B cell (primary cell): Measurements from ENCODE around the gene RALY. TPM values are rescaled to one million over a fixed set of nuclear protein-coding genes. Genes with fewer than 3 reads are reported as not detected.

ENCODE experiments used
- ATAC-seq: fragments of 200-7000 bp; cut with Tn5 transposase; one replicate; pipeline ENCODE4 v1.10.0; 2021; ENCODE audit warnings: low read depth, mild to moderate bottlenecking, moderate number of reproducible peaks, moderate library complexity
- CTCF ChIA-PET: fragments of 350-600 bp; sonication (Branson Sonifier 250); formaldehyde crosslinking; loops from one replicate; lab custom pipeline; 2021; ENCODE audit warnings: antibody characterized with exemption, inconsistent platforms; lab: Charles Lee
- POLR2A ChIA-PET: fragments of 350-600 bp; sonication (Branson Sonifier 250); formaldehyde crosslinking; loops from one replicate; lab custom pipeline; 2021; ENCODE audit warnings: antibody characterized with exemption; lab: Charles Lee
- DNase-seq: peaks from one replicate; pipeline ENCODE4 v3.0.0; 2013
- H2AFZ ChIP-seq: 2 replicates; pipeline ENCODE4 v1.6.1; 2012; ENCODE audit warnings: mild to moderate bottlenecking, low read depth, low read length; ENCODE audit not compliant: insufficient read depth, poor library complexity, severe bottlenecking
- H3K27ac ChIP-seq, 2 donors: 1 replicate in 1 of 2; 2 replicates in 1 of 2; pipeline ENCODE4 v1.5.1; 2012 to 2013; ENCODE audit warnings: low read length in 2 of 2, mild to moderate bottlenecking in 2 of 2, moderate library complexity in 1 of 2
- H3K27me3 ChIP-seq, 4 experiments: fragments of 200-600 bp in 1 of 4; sonication (generic) in 1 of 4; replicated peaks in 1 of 4; 1 replicate in 2 of 4; 2 replicates in 2 of 4; pipeline versions ENCODE4 v1.6.1 to v1.7.0; 2013 to 2016; ENCODE audit warnings: low read length in 3 of 4, mild to moderate bottlenecking in 2 of 4, mixed read lengths in 1 of 4, moderate library complexity in 1 of 4; ENCODE audit not compliant: insufficient read depth in 4 of 4, control insufficient read depth in 3 of 4; ENCODE audit errors: control extremely low read depth in 1 of 4
- H3K36me3 ChIP-seq, 2 experiments: replicated peaks in 1 of 2; 1 replicate in 1 of 2; 2 replicates in 1 of 2; pipeline versions ENCODE4 v1.6.1 to v1.7.1; 2013; ENCODE audit warnings: low read length in 1 of 2; ENCODE audit not compliant: insufficient read depth in 2 of 2, control insufficient read depth in 1 of 2; ENCODE audit errors: control extremely low read depth in 1 of 2, extremely low read depth in 1 of 2
- H3K4me1 ChIP-seq, 2 donors: fragments of 200-600 bp in 1 of 2; sonication (generic) in 1 of 2; 1 replicate in 1 of 2; 2 replicates in 1 of 2; pipeline versions ENCODE4 v1.5.1 to v1.6.1; 2013 to 2017; ENCODE audit warnings: low read length in 2 of 2; ENCODE audit not compliant: control insufficient read depth in 2 of 2, insufficient read depth in 2 of 2
- H3K4me2 ChIP-seq: replicated peaks from 2 replicates; pipeline ENCODE3; 2012; ENCODE audit warnings: mild to moderate bottlenecking, low read depth, low read length; ENCODE audit not compliant: poor library complexity, severe bottlenecking
- H3K4me3 ChIP-seq, 5 experiments: fragments of 200-600 bp in 1 of 5; sonication (generic) in 1 of 5; 1 replicate in 3 of 5; 2 replicates in 2 of 5; pipeline versions ENCODE4 v1.5.1 to v1.7.0; 2011 to 2016; ENCODE audit warnings: low read length in 4 of 5, mild to moderate bottlenecking in 4 of 5, low read depth in 2 of 5, control low read depth in 1 of 5, moderate library complexity in 1 of 5; ENCODE audit not compliant: insufficient read depth in 1 of 5; ENCODE audit errors: control extremely low read depth in 1 of 5, extremely low read depth in 1 of 5
- H3K79me2 ChIP-seq: fragments of 200-600 bp; sonication (generic); one replicate; pipeline ENCODE4 v1.6.0; 2016; ENCODE audit warnings: low read length; ENCODE audit not compliant: control insufficient read depth, insufficient read depth
- H3K9ac ChIP-seq: fragments of 200-600 bp; sonication (generic); 2 replicates; pipeline ENCODE4 v1.6.1; 2017; ENCODE audit warnings: mild to moderate bottlenecking, low read length, moderate library complexity
- H3K9me3 ChIP-seq, 3 donors: one replicate each; pipeline versions ENCODE4 v1.6.1 to v1.7.1; 2013; ENCODE audit warnings: low read length in 2 of 3; ENCODE audit not compliant: control insufficient read depth in 2 of 3, insufficient read depth in 1 of 3; ENCODE audit errors: control extremely low read depth in 1 of 3
- H4K20me1 ChIP-seq: 2 replicates; pipeline ENCODE4 v1.6.0; 2012; ENCODE audit warnings: mild to moderate bottlenecking, low read length; ENCODE audit not compliant: insufficient read depth, control insufficient read depth, poor library complexity, severe bottlenecking
- H3K27ac Mint-ChIP-seq: one replicate; pipeline ENCODE4 v1.8.0; 2021; ENCODE audit warnings: mixed read lengths
- H3K27me3 Mint-ChIP-seq: one replicate; pipeline ENCODE4 v1.8.0; 2021; ENCODE audit warnings: mixed read lengths
- H3K4me1 Mint-ChIP-seq: one replicate; pipeline ENCODE4 v1.8.0; 2021; ENCODE audit warnings: mixed read lengths
- H3K4me3 Mint-ChIP-seq: one replicate; pipeline ENCODE4 v1.8.0; 2021; ENCODE audit warnings: mixed read lengths
- H3K9me3 Mint-ChIP-seq: one replicate; pipeline ENCODE4 v1.8.0; 2022; ENCODE audit warnings: mixed read lengths; ENCODE audit not compliant: insufficient read depth
- EZH2 ChIP-seq: IDR thresholded peaks from 2 replicates; pipeline ENCODE4 v1.6.1; 2012; ENCODE audit warnings: borderline replicate concordance, low read depth, mild to moderate bottlenecking, moderate library complexity, low read length; ENCODE audit not compliant: insufficient read depth, poor library complexity, severe bottlenecking
- WGBS: methylation state at CpG from one replicate; pipeline ENCODE4 v1.1.5; 2013; ENCODE audit warnings: missing lambda C conversion rate; ENCODE audit not compliant: insufficient coverage; 5-methylcytosine and 5-hydroxymethylcytosine counted together
- intact Hi-C: fragments of 100-400 bp; cut with micrococcal nuclease; formaldehyde crosslinking; loops from one replicate; pipeline ENCODE4 v1.10.0; 2022
- polyA plus RNA-seq: library from polyadenylated mRNA; depleted of rRNA; stranded (reverse); fragments of >200 nt; gene quantifications from 2 replicates; pipeline ENCODE4 v1.2.3, GENCODE V29; 2012
- total RNA-seq, 2 donors: library from RNA; stranded (reverse); fragments of 120-200 nt in 1 of 2; gene quantifications; 1 replicate in 1 of 2; 2 replicates in 1 of 2; pipeline versions ENCODE4 v1.2.3 to v1.2.4, GENCODE V29; 2013 to 2022
- TF ChIP-seq, protein P1 (sequence below): fragments of 200-600 bp; IDR thresholded peaks from one replicate; pipeline ENCODE4 v1.8.0; 2022; ENCODE audit warnings: antibody characterized with exemption, mild to moderate bottlenecking

The RALY gene
- total and polyA plus RNA-seq, 2 donors (not counting 1 experiment from before 2014, with no cell fraction given): 89.8 to 94.4 TPM

DNA sequence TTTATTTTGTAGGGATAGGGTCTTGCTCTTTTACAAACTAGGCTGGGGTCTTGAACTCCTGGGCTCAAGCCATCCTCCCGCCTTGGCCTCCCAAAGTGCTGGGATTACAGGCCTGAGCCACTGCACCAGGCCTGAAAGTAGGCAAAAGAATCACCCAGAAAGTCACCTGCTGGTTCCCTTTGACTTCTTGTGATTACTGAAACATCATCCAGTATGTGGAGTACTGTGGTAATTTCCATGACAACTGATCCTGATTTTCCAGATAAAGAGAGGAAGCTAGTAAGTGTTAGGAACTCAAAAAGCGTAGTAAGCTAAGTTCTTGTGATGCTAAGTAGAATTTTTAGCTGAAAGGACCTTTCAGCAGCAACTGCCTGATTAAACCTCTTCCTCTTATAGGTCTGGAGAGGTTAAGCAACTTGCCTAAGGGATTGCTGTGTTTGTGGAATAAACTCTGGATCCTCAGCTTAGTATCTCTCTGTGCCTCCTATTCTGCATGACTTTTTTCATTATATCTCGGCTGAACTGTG lies 16.8 kb downstream of the RALY start:
- peaks cover 95% of the 10 kb centered on the region for H3K79me2 ChIP-seq
- H3K4me1 ChIP-seq: peaks cover 33 to 36% of the 10 kb centered on the region in 2 donors
- H3K4me3 ChIP-seq: no peak overlapping the region
- H3K4me2 ChIP-seq: no peak overlapping the region
- H3K9me3 Mint-ChIP-seq: no peaks in the 10 kb centered on the region
- H3K27ac ChIP-seq: no peak overlapping the region
- H3K27me3 ChIP-seq: no peaks in the 10 kb centered on the region
- ATAC-seq (no peak), DNase-seq (no peak)
- no peak for TF ChIP-seq EZH2
- TF ChIP-seq, protein P1, sequence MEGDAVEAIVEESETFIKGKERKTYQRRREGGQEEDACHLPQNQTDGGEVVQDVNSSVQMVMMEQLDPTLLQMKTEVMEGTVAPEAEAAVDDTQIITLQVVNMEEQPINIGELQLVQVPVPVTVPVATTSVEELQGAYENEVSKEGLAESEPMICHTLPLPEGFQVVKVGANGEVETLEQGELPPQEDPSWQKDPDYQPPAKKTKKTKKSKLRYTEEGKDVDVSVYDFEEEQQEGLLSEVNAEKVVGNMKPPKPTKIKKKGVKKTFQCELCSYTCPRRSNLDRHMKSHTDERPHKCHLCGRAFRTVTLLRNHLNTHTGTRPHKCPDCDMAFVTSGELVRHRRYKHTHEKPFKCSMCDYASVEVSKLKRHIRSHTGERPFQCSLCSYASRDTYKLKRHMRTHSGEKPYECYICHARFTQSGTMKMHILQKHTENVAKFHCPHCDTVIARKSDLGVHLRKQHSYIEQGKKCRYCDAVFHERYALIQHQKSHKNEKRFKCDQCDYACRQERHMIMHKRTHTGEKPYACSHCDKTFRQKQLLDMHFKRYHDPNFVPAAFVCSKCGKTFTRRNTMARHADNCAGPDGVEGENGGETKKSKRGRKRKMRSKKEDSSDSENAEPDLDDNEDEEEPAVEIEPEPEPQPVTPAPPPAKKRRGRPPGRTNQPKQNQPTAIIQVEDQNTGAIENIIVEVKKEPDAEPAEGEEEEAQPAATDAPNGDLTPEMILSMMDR: no peak
- H2AFZ ChIP-seq: no peak overlapping the region
- H3K9ac ChIP-seq: no peak overlapping the region
- CTCF ChIA-PET: interaction anchor here (0.6 to 2.4 kb wide), 2 partner anchors 58 to 979 kb away, joined by 3 to 9 read pairs; no protein-coding TSS in a partner anchor
- no peaks in the 10 kb centered on the region for H3K27me3 Mint-ChIP-seq
- no peak overlapping the region for H3K27ac Mint-ChIP-seq
- intact Hi-C loops: no loop called here
- POLR2A ChIA-PET: no interaction called here
- peaks cover 83% of the 10 kb centered on the region for H3K4me1 Mint-ChIP-seq
- WGBS: 100% methylated on average over 1 of the region's 3 CpGs
- H4K20me1 ChIP-seq: peaks cover 93% of the 10 kb centered on the region
- no peak overlapping the region for H3K4me3 Mint-ChIP-seq
- no peaks in the 10 kb centered on the region for H3K9me3 ChIP-seq
- peaks cover 0 to 10% of the 10 kb centered on the region in 2 experiments for H3K36me3 ChIP-seq

DNA sequence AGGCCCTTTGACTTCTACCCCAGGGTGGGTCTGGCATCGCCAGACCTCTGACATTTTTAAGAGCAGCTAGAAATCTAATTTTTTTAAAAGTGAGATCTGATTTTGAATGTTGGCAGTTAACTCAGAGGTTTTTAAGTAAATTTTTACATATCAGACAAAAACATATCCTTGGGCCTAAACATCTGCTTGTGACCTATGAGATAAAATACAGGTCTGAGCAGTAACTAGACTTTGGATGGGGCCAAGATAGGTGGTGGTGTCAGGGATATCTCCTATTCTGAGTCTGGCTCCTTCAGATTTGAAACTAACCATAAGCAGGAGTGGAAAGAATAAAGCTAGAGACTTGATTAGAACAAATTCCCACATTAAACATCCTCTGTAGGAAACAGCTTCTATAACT lies 17.6 kb downstream of the RALY start:
- Histone ChIP-seq H3K79me2 (peaks cover 95% of the 10 kb centered on the region), H3K9me3 (no peaks in the 10 kb centered on the region), H3K27me3 (no peaks in the 10 kb centered on the region), H3K4me3 (no peak overlapping the region), H3K27ac (no peak overlapping the region), H2AFZ (no peak overlapping the region), H3K36me3 (peaks cover 0 to 13% of the 10 kb centered on the region in 2 experiments), H3K4me2 (no peak overlapping the region), H3K9ac (no peak overlapping the region), H3K4me1 (peaks cover 42 to 44% of the 10 kb centered on the region in 2 donors), H4K20me1 (peaks cover 93% of the 10 kb centered on the region)
- ATAC-seq: no peak
- TF ChIP-seq EZH2: no peak
- TF ChIP-seq, protein P1: no peak
- H3K27ac Mint-ChIP-seq: no peak overlapping the region
- intact Hi-C loops: no loop called here
- no CpG with 5 or more reads among the region's 1 CpG for WGBS
- DNase-seq: no peak
- peaks cover 84% of the 10 kb centered on the region for H3K4me1 Mint-ChIP-seq
- H3K4me3 Mint-ChIP-seq: no peak overlapping the region
- H3K9me3 Mint-ChIP-seq: no peaks in the 10 kb centered on the region
- POLR2A ChIA-PET: no interaction called here
- no peaks in the 10 kb centered on the region for H3K27me3 Mint-ChIP-seq
- CTCF ChIA-PET: interaction anchor here (0.7 to 2.4 kb wide), 2 partner anchors 57 to 617 kb away, joined by 3 to 9 read pairs; no protein-coding TSS in a partner anchor
